ELR (cell line): Measurements from ENCODE around the gene MEIOB.
"Not testable (repeated sequence)": the region's sequence is repeated elsewhere in the genome, so short reads cannot be mapped to it uniquely, and the experiment has no call there.

Experiments
- DNase-seq: peaks from one replicate; pipeline ENCODE4 v3.0.0-alpha.2; 2015; ENCODE audit warnings: low read depth

Gene MEIOB

DNA sequence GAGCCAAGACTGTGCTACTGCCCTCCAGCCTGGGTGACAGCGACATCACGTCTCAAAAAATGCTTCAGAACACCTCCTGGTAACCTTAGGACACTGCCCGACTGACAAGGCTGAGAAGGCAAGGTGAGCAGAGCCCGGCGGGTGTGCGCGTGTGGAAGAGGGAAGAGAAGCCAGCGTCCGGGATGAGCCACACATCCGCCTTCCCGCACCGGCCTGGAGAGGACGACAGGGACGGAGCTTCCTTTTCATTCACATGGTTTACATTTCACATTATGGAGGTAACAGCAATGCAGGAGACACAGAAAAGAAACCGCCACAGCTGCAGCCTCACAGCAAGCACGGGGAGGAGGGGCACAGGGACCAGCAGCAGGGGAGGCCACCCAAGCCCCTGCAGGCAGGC lies 61.9 kb downstream of the MEIOB start:
- no peak for DNase-seq

DNA sequence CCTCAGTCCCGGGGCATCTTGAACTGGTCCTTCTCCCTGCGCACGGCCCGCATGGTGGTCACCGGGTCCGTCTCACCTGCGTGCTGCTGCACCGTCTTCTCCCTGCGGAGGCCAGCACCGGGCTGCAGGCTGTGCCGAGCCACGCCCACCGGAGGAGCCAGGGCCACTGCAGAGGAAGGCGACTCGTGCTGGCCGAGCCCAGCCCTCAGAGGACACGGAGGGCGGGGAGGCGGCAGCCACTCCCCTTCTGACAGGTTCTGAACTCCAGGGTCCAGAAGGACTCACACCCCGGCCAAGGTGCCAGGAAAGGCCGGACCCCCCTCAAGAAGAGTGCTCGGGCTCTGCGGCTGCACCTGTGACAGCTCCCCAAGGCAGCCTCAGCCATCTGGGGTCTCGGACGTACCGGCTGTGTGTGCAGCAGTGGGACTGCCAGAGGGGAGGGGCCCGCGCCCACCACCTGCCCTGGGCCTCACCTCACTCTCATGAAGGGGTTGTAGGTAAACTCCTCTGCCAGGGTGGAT lies 62.6 kb downstream of the MEIOB start:
- DNase-seq = no peak

DNA sequence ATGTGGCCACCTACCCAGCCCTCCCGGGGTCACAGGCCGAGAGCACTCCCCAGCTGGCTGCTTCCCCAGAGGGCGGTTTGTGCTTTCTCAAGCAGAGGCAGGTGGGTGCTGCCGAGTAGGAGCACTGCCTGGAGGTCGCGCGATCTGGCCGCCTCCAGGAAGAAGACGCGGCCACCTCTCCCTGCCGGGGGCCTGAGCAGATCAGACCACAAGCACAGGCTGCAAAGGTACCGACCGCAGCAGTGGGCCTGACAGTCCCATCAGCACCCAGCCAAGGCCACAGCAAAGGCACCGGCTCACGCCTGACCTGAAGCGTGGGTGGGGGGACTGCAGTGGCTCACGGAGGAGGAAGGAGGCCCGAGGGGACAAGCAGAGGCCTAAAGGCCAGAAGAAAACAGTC lies 63.3 kb downstream of the MEIOB start:
- no peak for DNase-seq

DNA sequence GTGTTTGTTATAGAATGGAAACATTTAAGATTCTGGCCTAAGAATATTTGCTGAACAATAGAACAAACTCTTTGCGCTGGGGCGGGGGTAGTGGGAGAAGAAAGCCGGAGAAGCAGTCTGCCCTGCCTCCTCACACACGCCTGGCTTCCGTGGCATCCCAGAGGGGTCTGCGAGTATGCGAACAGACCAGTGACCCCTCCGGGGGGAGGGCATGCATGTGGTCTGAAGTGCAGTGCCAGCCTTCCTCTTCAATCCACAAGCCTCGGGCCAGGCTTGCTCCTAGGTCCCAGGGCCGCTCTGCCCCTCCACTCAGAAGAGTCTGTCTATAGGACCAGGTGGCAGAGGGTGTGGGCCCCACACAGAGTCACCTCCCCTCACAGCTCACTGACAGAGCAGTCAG lies 64.3 kb downstream of the MEIOB start:
- DNase-seq = no peak

DNA sequence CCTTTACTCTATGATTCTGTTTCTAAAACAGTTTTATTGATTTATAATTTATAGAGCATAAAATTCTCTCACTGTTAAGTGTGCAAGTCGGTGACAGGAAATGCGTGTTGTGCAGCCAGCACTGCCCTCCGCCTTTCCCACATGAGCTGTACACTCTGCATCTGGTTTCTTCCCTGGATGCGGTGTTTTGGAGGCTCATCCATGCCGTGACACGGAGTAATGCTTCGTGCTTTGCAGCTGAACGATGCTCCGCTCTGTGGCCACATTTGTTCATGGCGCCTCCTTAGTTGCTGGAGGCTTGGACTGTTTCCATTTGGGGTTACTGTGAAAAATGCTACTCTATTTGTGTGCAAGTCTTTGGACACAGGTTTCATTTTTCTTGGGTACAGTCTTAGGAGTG lies 71.3 kb downstream of the MEIOB start:
- peak; percentile 26 for DNase-seq

DNA sequence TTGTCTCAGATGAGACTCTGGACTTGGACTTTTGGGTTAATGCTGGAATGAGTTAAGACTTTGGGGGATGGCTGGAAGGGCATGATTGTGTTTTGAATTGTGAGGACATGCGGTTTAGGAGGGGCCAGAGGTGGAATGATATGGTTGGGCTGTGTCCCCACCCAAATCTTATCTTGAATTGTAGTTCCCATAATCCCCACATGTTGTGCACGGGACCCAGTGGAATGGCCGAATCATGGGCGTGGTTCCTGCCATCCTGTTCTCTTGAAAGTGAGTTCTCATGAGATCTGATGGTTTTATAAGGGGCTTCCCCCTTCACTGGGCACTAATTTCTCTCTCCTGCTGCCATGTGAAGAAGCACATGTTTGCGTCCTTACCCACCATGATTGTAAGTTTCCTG lies 72.7 kb downstream of the MEIOB start:
- DNase-seq = not testable (repeated sequence)

DNA sequence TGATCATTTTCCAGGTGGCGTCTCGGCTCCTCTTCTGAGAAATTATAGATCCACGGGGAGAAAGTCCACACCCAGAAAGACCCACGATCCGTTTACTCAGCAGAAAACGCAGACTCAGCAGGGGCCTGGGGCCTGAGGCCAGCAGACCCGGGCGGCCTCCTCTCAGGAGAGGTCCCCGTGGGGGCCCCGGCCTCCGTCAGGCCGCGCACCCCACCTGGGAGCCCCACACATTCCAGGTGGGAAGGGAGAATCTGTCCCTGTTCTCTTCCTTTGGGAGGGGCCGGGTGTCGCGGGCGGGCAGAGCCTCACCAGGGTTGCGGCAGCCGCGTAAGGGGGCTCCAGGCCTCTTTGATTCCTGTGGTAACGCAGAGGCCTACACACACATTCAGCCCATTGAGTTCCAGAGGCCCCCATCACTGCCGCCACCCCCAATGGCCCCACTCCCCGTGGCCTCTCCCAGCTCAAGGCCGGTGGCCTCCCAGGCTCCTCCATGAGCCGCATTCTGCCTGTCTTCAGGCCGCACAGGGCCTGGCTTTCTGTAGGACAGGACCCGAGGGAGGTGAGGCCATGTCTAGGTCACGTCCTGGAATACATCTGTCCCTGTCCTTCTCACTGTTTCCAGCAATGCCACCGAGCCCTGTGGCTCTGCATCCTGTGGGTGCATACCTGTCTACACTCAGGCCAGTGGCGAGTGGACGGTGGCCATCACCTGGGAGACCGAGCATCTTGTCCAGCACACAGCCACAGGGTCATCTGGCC lies 76.9 kb downstream of the MEIOB start:
- DNase-seq = no peak

DNA sequence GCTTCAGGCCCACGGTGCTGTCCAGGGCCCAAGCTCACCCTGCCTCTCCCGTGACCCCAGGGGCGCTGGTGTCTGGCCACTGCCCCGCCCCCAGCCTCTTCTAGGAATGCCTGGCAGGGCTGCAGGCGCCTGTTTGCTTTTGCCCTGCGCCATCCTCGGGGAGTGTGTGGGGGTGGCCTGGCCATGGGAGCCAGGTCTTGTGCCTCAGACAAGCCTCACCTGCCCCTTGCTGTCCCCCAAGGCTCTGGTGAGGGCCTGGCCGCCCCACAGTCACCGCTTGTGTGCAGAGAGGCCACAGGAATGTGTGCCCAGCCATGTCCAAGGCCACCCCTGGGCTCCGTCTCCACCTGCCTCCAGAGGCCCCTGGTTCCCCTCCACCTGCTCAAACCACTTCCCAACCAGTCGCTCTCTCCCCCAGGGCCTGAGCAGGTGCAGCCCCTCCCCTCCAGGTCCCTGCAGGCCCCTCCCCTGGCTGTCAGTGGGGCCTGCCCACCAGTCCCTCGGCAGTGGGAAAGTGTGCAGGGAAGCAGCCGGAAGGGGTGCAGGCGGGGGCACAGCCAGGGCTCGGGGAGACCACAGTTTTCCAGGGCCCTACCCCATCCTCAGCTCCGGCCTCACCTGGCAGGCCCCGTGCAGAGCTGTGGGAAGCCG lies 77.6 kb downstream of the MEIOB start:
- no peak for DNase-seq

DNA sequence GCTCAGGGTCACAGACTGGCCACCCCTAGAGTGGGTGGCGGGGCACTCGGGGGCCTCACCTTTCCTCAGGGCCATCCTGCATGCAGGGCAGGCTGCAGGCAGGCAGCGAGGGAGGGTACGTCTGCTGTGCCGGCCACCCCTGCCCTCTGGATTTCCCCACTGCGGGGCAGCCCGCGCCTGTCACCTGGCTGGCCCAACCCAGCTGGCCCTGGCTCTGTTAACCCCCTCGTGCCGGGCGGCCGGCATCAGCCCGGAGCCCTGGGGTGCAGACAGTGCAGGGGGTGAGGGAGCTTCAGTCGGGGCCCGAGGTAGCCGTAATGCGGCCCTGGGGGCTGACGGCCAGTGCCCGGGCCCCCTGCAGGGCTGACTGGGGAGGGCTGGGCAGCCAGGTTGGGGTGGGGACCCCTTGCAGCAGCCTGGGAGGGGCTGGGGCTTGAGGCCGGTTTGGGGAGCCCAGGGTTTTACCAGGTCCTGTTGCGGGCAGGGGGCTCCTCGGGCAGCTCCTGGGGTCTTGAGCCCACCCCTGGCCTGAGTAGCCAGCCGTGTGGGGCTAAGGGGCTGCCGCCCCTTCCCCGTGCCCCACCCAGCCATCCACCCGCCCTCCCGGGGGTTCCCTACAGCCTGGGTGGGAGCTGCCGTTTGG lies 78.3 kb downstream of the MEIOB start, which contains the start of gene IGFALS:
IGFALS (minus strand) TSS at position 128 of the 643 bp plus-strand sequence; CDS start at position 75, 53 bp downstream.
- no peak for DNase-seq

DNA sequence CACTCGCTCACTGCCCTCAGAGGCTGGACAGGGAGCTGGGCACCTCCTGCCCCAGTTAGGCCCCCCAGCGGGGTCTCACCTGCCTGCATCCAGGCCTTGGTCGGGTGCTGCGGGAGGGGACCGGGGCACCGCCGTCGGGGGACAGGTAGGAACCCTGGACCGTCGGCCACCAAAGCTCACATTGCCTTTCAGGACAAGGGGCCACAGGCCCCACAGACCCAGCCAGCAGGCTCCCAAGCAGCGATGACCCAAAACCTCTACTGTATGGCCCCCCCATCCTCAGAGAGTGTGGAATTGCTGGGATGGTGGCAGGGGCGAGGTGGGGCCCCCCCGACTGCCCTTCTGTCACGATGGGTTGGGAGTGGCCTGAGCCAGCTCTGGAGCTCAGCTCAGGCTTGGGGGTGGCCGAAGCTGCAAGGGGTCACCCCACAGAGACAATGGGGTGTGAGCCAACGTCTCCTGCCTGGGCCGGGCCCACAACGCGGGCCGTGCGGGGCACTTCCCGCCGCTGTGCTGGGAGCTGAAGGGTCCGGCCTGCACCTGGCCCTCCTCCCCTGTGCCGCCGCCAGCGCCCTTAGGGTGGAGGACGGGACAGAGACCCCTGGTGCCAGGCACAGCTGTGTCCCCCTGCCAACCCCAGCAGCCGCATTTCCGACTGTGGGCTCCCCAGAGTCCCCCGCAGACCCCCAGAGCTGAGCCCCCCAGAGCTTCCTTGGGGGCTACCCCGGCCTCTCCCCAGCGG lies 79.0 kb downstream of the MEIOB start:
- DNase-seq = no peak

DNA sequence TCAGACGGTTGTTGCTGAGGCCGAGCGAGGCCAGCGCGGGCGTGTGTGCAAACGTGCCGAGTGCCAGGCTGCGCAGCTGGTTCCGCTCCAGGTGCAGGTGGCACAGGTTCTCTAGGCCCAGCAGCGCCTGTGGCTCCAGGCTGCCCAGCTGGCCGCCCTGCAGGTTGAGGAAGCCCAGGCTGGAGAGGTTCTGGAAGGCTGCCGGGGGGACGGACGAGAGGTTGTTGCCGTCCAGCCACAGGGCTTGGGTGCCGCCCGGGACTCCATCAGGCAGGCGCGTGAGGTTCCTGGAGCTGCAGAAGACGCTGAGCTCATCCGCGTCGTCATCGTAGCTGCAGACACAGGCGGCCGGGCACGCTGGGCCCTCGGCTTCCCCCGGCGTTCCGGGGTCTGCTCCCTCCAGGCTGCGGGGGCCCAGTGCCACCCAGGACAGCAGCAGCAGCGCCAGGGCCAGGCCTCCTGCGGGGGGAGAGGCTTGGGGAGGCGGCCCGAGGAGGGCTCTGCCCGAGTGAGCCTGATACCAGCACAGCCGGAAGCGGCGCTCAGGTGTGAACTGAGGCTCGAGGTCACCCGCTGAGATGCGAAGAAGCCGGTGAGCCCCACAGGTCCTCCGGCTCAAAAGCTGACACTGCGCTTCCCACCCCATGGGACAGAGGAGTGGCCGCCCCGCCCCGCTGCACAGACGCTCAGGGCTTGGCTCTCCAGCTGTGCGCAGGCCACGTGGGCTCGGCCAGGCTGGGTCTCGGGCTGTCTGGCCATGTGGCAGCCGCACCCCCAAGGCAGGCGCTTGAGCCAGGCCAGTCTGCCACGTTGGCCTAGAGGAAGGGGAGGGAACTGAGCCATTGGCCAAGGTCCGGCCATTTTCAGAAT lies 79.8 kb downstream of the MEIOB start:
- DNase-seq = no peak

DNA sequence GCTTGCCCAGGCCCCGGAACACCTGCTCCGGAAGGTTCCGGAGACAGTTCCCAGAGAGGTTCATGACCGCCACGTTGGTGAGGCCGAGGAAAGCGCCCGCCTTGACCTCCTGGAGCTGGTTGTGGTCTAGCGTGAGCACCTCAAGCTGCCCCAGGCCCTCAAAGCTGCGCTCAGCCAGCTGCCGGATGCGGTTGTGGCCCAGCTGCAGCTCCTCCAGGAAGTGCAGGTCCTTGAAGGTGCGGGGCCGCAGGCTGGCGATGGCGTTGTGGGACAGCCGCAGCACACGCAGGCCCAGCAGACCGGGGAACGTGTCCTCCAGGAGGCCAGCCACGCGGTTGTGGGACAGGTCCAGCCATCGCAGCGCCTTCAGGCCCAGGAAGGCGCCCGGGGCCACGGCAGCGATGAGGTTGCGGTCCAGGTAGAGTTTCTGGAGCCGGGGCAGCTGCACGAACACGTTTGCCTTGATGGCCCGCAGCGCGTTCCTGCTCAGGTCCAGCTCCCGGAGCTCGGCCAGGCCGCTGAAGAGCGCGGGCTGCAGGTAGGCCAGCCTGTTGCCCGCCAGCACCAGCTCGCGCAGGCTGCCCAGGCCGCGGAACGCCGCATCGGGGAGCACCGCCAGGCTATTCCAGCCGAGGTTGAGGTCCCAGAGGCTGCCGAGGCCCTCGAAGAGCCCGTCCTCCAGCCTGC lies 80.6 kb downstream of the MEIOB start:
- no peak for DNase-seq

DNA sequence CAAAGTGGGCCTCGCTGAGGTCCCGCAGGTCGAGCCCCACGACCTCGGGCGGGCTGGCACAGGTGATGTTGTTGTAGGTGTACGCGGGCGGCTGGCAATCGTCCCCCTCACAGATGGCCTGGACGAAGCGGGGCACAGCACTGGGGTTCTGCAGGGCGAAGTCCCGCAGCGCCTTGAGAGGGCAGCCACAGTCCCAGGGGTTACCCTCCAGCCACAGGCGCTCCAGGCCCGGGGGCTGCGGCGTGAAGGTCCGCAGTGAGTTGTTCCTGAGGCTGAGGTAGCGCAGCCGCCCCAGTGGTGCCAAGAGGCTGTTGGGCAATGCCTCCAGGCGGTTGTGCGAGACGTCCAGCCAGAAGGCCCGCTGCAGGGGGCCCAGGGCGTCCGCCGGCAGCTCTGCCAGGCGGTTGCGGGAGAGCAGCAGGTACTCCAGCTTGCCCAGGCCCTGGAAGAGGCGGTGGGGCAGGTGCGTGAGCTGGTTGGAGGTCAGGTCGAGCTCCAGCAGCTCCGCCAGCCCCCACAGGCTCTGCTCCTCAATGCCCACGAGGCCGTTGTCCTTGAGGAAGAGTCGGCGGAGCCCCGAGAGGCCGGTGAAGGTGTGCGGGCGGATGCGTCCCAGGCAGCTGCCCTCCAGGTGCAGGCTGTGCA lies 81.2 kb downstream of the MEIOB start:
- DNase-seq = no peak

DNA sequence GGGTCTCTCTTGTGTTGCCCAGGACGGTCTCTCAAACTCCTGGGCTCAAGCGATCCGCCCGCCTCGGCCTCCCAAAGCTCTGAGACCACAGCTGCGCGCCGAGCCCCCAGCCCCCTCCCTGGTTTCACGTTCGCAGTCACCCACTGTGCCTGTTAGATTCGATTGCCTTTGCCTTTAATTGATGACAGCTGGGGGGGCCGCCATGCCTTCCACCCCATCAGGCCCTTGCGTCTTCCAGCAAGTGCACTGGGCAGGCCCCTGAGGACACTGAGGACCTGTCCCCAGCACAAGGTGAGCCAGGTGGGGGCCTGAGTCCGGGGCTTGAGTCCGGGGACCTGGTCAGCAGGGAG lies 81.7 kb downstream of the MEIOB start:
- DNase-seq = no peak

DNA sequence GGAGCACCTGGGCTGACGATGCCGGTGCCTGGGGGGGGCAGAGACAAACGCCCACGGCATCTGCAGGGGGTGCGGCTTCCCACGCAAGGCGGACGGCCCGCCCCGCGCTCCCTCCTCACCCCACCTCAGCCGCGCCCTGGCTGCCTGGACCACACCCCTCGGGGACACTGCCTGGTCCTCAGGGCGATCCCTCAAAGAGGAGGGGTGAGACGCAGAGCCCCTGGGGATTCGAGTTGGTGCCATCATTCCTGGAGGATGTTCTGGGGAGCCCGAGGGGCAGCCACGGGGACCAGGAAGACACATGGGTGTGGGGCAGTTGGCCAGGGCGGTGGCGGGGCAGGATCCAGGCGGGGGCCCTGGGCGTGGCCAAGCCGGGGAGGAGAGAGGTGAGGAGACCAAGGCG lies 82.3 kb downstream of the MEIOB start:
- no peak for DNase-seq

DNA sequence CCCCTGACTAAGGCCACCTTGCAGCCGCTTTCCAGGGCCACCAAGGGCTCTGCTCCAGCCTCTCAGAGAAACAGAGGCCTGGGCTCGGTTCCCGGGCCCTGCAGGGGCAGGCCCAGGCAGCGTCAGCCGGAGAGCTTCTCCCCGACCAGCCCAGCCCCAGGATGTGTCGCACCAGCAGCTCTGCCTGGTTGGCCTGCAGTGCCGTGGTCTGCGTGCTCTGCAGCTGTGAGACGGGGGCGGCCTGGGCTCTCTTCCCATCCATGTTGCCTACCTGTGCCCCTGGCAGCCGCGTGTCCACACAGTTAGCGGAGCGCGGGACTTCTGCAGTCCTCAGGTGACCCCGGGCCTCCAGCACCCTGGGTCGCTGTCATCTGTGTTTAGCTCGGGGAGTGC lies 83.3 kb downstream of the MEIOB start:
- DNase-seq = no peak

DNA sequence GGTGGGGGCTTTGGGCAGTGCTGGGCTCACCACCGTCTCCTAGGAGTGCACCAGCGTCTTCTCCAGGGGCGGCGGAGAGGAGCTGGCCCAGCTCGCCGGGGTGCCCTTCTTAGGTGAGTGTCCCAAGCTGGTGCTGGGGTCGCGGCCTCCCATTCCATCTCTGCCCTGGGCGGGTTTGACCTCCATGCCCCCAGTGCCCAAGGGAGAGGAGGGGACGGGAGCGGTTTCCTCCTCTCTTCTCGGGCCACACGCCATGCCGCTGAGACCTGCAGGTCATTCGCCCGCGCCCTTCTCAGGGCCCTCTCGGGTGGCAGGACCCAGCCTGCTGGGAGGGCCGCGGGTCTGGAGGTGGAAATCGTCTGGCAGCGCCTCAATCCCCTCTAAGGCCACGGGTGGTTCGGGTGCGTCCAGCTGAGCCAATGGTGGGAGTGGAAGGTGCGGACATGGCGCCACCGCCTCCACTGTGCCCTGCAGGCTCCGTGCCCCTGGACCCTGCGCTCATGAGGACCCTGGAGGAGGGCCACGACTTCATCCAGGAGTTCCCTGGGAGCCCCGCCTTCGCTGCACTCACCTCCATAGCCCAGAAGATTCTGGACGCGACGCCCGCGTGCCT lies 83.8 kb downstream of the MEIOB start:
- DNase-seq = no peak

DNA sequence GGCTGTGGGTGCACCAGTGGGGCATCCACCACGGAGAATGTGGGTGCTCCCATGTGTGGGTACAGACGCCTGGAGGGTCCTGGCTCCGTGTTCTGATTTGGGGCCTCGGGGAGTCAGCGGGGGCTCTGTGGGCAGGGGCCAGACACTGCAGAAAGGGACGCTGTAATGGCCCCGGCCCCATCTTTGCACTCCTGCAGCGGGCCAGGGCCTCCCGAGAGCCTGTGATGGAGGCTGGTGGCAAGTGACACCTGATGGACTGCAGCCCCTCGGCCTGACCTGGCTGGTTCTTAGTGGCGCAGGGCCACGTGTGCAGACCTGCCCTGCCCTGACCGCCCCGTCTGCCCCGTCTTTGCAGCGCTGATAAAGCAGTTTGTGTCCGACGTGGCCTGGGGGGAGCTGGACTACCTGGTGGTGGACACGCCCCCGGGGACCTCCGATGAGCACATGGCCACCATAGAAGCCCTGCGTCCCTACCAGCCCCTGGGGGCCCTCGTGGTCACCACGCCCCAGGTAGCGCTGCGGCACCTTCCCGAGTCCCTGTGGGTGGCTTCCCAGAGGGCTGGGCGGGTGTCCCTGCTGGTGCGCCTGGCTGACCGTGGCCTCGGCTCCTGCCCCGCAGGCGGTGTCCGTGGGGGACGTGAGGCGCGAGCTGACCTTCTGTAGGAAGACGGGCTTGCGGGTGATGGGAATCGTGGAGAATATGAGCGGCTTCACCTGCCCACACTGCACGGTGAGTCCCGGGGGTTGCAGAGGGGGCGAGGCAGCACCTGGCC lies 84.5 kb downstream of the MEIOB start:
- DNase-seq = no peak

DNA sequence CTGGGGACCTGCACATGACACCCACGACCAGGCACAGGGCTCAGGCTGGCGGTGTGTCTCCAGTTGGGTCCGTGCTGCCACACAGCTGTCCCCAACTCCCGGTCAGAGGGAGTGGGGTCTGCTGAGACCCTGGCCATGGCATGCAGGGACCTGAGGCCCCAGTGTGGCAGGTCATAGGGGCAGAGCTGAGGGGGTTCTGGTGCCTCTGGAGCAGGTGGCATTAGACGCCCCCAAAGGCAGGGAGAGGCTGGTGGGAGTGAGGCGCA lies 85.0 kb downstream of the MEIOB start:
- DNase-seq = no peak
